Suppressor macrophage (primary cell): ENCODE results near the gene APOM.

ENCODE experiments used
- DNase-seq, 4 experiments: peaks; one replicate each; pipeline ENCODE4 v3.0.0-alpha.2; 2020 to 2022

APOM gene

GRCh38 chr6:31658983-31659648, 3.4 kb downstream of the APOM start:
- no peak for DNase-seq

GRCh38 chr6:31659649-31660380, 4.1 kb downstream of the APOM start:
- peak; percentile 12 to 55 (median 48) for DNase-seq

GRCh38 chr6:31660381-31661261, 4.9 kb downstream of the APOM start, which contains the start of gene C6orf47:
Gene C6orf47 (minus strand): TSS chr6:31660778. CDS start chr6:31659947, 831 bp downstream.
- DNase-seq, result peak; percentile 83 to 94 (median 90)

GRCh38 chr6:31661262-31662123, 5.8 kb downstream of the APOM start:
- no peak for DNase-seq

- no peak for DNase-seq
Observed at GRCh38 chr6:31662124-31662723, 6.5 kb downstream of the APOM start.

- peak in 2 of 4 experiments; percentile 27 to 45 for DNase-seq
Observed at GRCh38 chr6:31663126-31663960, 7.6 kb downstream of the APOM start.

- peak in 1 of 4 experiments; percentile 25 for DNase-seq
Observed at GRCh38 chr6:31663961-31664789, 8.5 kb downstream of the APOM start.

- peak; percentile 95 to 98 (median 97) for DNase-seq
Observed at GRCh38 chr6:31664790-31665500, 9.3 kb downstream of the APOM start, which contains the start of gene GPANK1. Gene GPANK1 (minus strand): TSS chr6:31664997. CDS start chr6:31664478, 519 bp downstream.

GRCh38 chr6:31665501-31666336, 10.0 kb downstream of the APOM start, which contains the start of gene CSNK2B:
Gene CSNK2B (plus strand): TSS chr6:31666080. CDS start chr6:31666832, 752 bp downstream.
- peak; percentile 98 to 99 (median 99) for DNase-seq

- peak; percentile 71 to 87 (median 80) for DNase-seq
Observed at GRCh38 chr6:31666337-31666965, 10.8 kb downstream of the APOM start.

GRCh38 chr6:31669676-31670075, 14.0 kb downstream of the APOM start, which contains the start of gene LY6G5B:
Gene LY6G5B (plus strand): TSS chr6:31669976. CDS start chr6:31670951, 975 bp downstream.
- no peak for DNase-seq

GRCh38 chr6:31676322-31676903, 20.7 kb downstream of the APOM start:
- no peak for DNase-seq

- no peak for DNase-seq
Observed at GRCh38 chr6:31676904-31677303, 21.2 kb downstream of the APOM start.

- no peak for DNase-seq
Observed at GRCh38 chr6:31677955-31678354, 22.3 kb downstream of the APOM start.

GRCh38 chr6:31680226-31681134, 24.8 kb downstream of the APOM start, which contains the start of gene LY6G5C:
Gene LY6G5C (minus strand): TSS chr6:31681067. CDS start chr6:31680373, 694 bp downstream.
- peak; percentile 77 to 91 (median 86) for DNase-seq
